ENCODE measurements around the gene ARRB1. TPM values are rescaled to one million over a fixed set of nuclear protein-coding genes. Genes with fewer than 3 reads are reported as not detected.

The ARRB1 gene
- total RNA-seq, 1 experiment from 2014 or later, result 24.2 TPM

GRCh38 chr11:75298976-75299260 is 52.5 kb downstream of the ARRB1 start:
- Histone ChIP-seq H3K27ac (ENCODE audit: low read depth, low read length) (no peak overlapping the region), H3K9me3 (ENCODE audit: control insufficient read depth in 1 of 2, insufficient read depth in 1 of 2, low read depth in 1 of 2, low read length in 2 of 2) (no peaks in the 10 kb centered on the region), H2AFZ (ENCODE audit: low read depth, low read length, poor library complexity, severe bottlenecking) (no peak overlapping the region), H3K36me3 (ENCODE audit: control insufficient read depth in 1 of 2, insufficient read depth in 2 of 2, low read length in 2 of 2) (no peaks in the 10 kb centered on the region), H4K20me1 (ENCODE audit: insufficient read depth) (no peaks in the 10 kb centered on the region), H3K9me2 (ENCODE audit: insufficient read depth) (no peaks in the 10 kb centered on the region), H3K4me1 (ENCODE audit: control insufficient read depth in 1 of 2, insufficient read depth in 2 of 2, low read length in 2 of 2) (no peaks in the 10 kb centered on the region), H3K9ac (ENCODE audit: low read length) (no peak overlapping the region), H3K4me3 (replicated peaks in 1 of 2; ENCODE audit: low read depth in 1 of 2, low read length in 2 of 2) (no peak overlapping the region), H3K4me2 (ENCODE audit: low read length) (no peak overlapping the region), H3K27me3 (ENCODE audit: insufficient read depth, low read length) (no peaks in the 10 kb centered on the region), H3K79me2 (ENCODE audit: insufficient read depth, low read length) (no peaks in the 10 kb centered on the region)
- DNase-seq (ENCODE audit: low read depth, low spot score) (no peak), ATAC-seq (no peak)
- ChIA-PET POLR2A (no interaction called here), RAD21 (ENCODE audit: low non-redundant PET in 1 of 2, low total read pairs in 2 of 2, uncharacterized antibody in 2 of 2, unreplicated experiment in 2 of 2) (no interaction called here), CTCF (no interaction called here)
- TF ChIP-seq REST (IDR thresholded peaks at IDR 0.05; ENCODE audit: low read depth) (no peak), EZH2 (IDR thresholded peaks at IDR 0.05) (no peak), POLR2A (IDR thresholded peaks at IDR 0.05; ENCODE audit: borderline replicate concordance, extremely low read depth, insufficient read depth, insufficient read length) (no peak), CTCF (IDR thresholded peaks at IDR 0.05 in 2 of 3, conservative IDR thresholded peaks at IDR 0.05 in 1 of 3; ENCODE audit: borderline replicate concordance in 1 of 3, insufficient read depth in 1 of 3, low read depth in 2 of 3, low read length in 2 of 3) (no peak), RAD21 (IDR thresholded peaks at IDR 0.05; ENCODE audit: low read depth) (no peak)
- intact Hi-C loops (cut with micrococcal nuclease), result no loop called here
- BruUV-seq (replicated peaks), result no TSS peak
